ENCODE results near the gene ANGPTL2. TPM values are rescaled to one million over a fixed set of nuclear protein-coding genes. Genes with fewer than 3 reads are reported as not detected.

The ANGPTL2 gene
- total RNA-seq, 1 experiment from 2014 or later, result 5.1 TPM

DNA sequence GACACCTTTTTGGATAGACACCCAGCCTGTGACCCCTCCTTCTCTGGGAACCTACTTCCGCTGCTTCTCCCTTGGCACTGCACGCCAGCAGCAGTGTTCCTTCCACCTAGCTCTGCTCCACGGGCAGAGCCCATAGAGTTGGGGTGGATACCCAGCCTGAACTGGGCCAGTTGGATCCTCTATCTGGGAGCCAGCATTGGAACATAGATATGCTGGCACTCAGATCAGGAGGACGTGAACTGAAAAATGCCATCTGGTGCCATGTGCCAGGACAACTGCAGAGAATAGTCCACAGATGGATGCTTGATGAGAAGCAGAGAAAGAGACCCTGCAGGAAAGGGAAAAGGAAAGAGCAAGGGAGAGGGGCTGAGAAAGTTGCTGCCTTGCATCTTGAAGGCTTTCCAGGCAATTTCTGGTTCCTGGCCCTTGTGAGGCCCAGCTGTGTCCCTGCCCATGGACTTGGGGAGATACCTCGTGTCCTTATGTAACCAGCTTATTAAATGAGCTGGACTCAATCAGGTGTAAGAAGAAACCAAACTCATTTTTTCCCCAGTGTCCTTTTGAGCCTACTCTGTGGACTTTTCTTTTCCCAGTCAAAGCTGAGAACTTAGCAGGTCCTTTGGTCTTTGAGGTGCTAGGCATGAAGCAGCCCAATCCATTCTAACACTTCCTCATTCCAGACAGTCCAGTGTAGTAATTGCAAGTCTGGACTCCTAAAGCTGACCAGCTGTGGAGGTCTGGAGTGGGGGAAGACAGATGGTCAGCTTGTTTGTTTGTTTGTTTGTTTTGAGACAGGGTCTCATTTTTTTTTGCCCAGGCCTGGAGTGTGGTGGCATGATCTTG lies 39.1 kb downstream of the ANGPTL2 start:
- no peaks in the 10 kb centered on the region for H3K27me3 Mint-ChIP-seq (ENCODE audit: low read depth)
- Histone ChIP-seq H2BK15ac (ENCODE audit: low read depth, low read length) (no peak overlapping the region), H3K23ac (ENCODE audit: insufficient read length, low read depth, low read length) (no peak overlapping the region), H3T11ph (ENCODE audit: low read length) (no peak overlapping the region), H3K9ac (ENCODE audit: extremely low read depth, insufficient read length, low read length) (no peak overlapping the region), H3K23me2 (ENCODE audit: insufficient read length, low read depth, low read length, poor library complexity, severe bottlenecking) (no peaks in the 10 kb centered on the region), H3K56ac (ENCODE audit: insufficient read length, low read depth, low read length) (no peak overlapping the region), H2BK20ac (ENCODE audit: low read depth, low read length, poor library complexity, severe bottlenecking) (no peak overlapping the region), H3K27ac (ENCODE audit: insufficient read length, low read depth, low read length) (no peak overlapping the region), H3K4me1 (ENCODE audit: insufficient read depth, low read length) (no peaks in the 10 kb centered on the region), H3K14ac (ENCODE audit: insufficient read depth, low read length) (no peak overlapping the region), H2AK5ac (ENCODE audit: insufficient read length, low read length) (no peak overlapping the region), H3K4me2 (ENCODE audit: insufficient read depth, insufficient read length, low read length) (no peak overlapping the region), H4K5ac (ENCODE audit: insufficient read length, low read depth, low read length) (no peak overlapping the region), H2BK120ac (ENCODE audit: low read depth, low read length, poor library complexity, severe bottlenecking) (no peak overlapping the region), H3K4ac (ENCODE audit: low read depth, low read length) (no peak overlapping the region), H4K20me1 (ENCODE audit: control insufficient read depth, insufficient read depth, insufficient read length) (no peaks in the 10 kb centered on the region), H2BK12ac (ENCODE audit: insufficient read length, low read depth, low read length) (no peak overlapping the region), H2BK5ac (ENCODE audit: insufficient read length, low read length) (no peak overlapping the region), H4K91ac (ENCODE audit: insufficient read length, low read depth, low read length) (no peak overlapping the region), H3K27me3 (ENCODE audit: insufficient read depth, low read length) (no peaks in the 10 kb centered on the region), H2AFZ (ENCODE audit: low read length) (no peak overlapping the region), H3K79me1 (ENCODE audit: insufficient read depth, low read depth, low read length, poor library complexity, severe bottlenecking) (no peaks in the 10 kb centered on the region), H4K8ac (replicated peaks; ENCODE audit: insufficient read length, low read depth, low read length) (no peak overlapping the region), H3K18ac (ENCODE audit: insufficient read length, low read depth, low read length) (no peak overlapping the region), H3K79me2 (ENCODE audit: insufficient read depth, low read length) (no peaks in the 10 kb centered on the region), H3K9me3 (ENCODE audit: control insufficient read depth, low read depth, low read length) (no peaks in the 10 kb centered on the region)
- no CpG with 5 or more reads among the region's 5 CpGs for WGBS (ENCODE audit: extremely low coverage, insufficient read length, low lambda C conversion rate)
- H3K9me3 Mint-ChIP-seq, result no peaks in the 10 kb centered on the region
- H3K36me3 Mint-ChIP-seq (ENCODE audit: insufficient read depth in 1 of 3, low read depth in 3 of 3), result peaks cover 2 to 7% (median 7%) of the 10 kb centered on the region in 3 experiments; a peak in 6 of 7 replicates
- H3K4me3 Mint-ChIP-seq, result no peak overlapping the region
- H3K4me1 Mint-ChIP-seq, result peaks cover 1 to 4% of the 10 kb centered on the region in 2 experiments
- no peak for DNase-seq
- TF ChIP-seq, protein P1, sequence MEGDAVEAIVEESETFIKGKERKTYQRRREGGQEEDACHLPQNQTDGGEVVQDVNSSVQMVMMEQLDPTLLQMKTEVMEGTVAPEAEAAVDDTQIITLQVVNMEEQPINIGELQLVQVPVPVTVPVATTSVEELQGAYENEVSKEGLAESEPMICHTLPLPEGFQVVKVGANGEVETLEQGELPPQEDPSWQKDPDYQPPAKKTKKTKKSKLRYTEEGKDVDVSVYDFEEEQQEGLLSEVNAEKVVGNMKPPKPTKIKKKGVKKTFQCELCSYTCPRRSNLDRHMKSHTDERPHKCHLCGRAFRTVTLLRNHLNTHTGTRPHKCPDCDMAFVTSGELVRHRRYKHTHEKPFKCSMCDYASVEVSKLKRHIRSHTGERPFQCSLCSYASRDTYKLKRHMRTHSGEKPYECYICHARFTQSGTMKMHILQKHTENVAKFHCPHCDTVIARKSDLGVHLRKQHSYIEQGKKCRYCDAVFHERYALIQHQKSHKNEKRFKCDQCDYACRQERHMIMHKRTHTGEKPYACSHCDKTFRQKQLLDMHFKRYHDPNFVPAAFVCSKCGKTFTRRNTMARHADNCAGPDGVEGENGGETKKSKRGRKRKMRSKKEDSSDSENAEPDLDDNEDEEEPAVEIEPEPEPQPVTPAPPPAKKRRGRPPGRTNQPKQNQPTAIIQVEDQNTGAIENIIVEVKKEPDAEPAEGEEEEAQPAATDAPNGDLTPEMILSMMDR (conservative IDR thresholded peaks at IDR 0.05), result no peak
- peak overlapping the region in 1 of 3 experiments; percentile 52; a peak in 1 of 7 replicates for H3K27ac Mint-ChIP-seq
